Prostate gland (tissue), 2 donors: ENCODE data around the gene SLC23A1.

Experiments used
- CTCF ChIP-seq, 4 experiments: fragments of 200-600 bp in 2 of 4; fragments of 450-650 bp in 2 of 4; sonication (generic) in 2 of 4; IDR thresholded peaks; 1 replicate in 3 of 4; 2 replicates in 1 of 4; pipeline ENCODE4 v1.5.1; 2016 to 2019; ENCODE audit warnings: antibody characterized with exemption in 4 of 4, mild to moderate bottlenecking in 2 of 4, moderate library complexity in 2 of 4
- POLR2A ChIP-seq: fragments of 450-650 bp; IDR thresholded peaks from one replicate; pipeline ENCODE4 v1.6.1; 2016; ENCODE audit warnings: antibody characterized with exemption, mild to moderate bottlenecking

- TF ChIP-seq CTCF (IDR thresholded peaks at IDR 0.05) = peak in 1 of 4 experiments; percentile 16
- TF ChIP-seq POLR2A = no peak
Observed at GRCh38 chr5:139383993-139384590, 995 bp upstream of the SLC23A1 start.
